GM18873 (cell line): ENCODE data around the gene SLC34A1.
"Not testable (repeated sequence)": the region's sequence is repeated elsewhere in the genome, so short reads cannot be mapped to it uniquely, and the experiment has no call there.

Experiments
- ATAC-seq: cut with Tn5 transposase; IDR thresholded peaks from one replicate; pipeline ENCODE4 v1.9.1; 2021; ENCODE audit warnings: mild to moderate bottlenecking, moderate library complexity, moderate number of reproducible peaks; ENCODE audit not compliant: unreplicated experiment, low FRiP score

SLC34A1 gene

GRCh38 chr5:177405312-177405711 is 21.1 kb downstream of the SLC34A1 start:
- ATAC-seq = no peak

- ATAC-seq = no peak
Measured at GRCh38 chr5:177405805-177406204, 21.6 kb downstream of the SLC34A1 start.

GRCh38 chr5:177409043-177409801 is 25.0 kb downstream of the SLC34A1 start, which contains the start of gene F12:
TSS of gene F12 (minus strand) at chr5:177409564. CDS start at chr5:177409527, 37 bp downstream.
- no peak for ATAC-seq

- ATAC-seq = no peak
Measured at GRCh38 chr5:177410575-177410974, 26.3 kb downstream of the SLC34A1 start.

GRCh38 chr5:177412603-177413233 is 28.5 kb downstream of the SLC34A1 start:
- ATAC-seq = no peak

- no peak for ATAC-seq
Measured at GRCh38 chr5:177414481-177414880, 30.2 kb downstream of the SLC34A1 start.

- ATAC-seq = not testable (repeated sequence)
Measured at GRCh38 chr5:177417081-177417480, 32.8 kb downstream of the SLC34A1 start.

- no peak for ATAC-seq
Measured at GRCh38 chr5:177419046-177419445, 34.8 kb downstream of the SLC34A1 start.

- ATAC-seq = not testable (repeated sequence)
Measured at GRCh38 chr5:177420472-177420871, 36.2 kb downstream of the SLC34A1 start.

GRCh38 chr5:177421062-177421798 is 37.0 kb downstream of the SLC34A1 start:
- no peak for ATAC-seq

GRCh38 chr5:177423671-177424070 is 39.4 kb downstream of the SLC34A1 start:
- no peak for ATAC-seq

- ATAC-seq = no peak
Measured at GRCh38 chr5:177425196-177425800, 41.1 kb downstream of the SLC34A1 start.

GRCh38 chr5:177425801-177426565 is 41.7 kb downstream of the SLC34A1 start:
- ATAC-seq = peak; percentile 85

- peak; percentile 1 for ATAC-seq
Measured at GRCh38 chr5:177426566-177427210, 42.5 kb downstream of the SLC34A1 start, which contains the start of gene GRK6. TSS of gene GRK6 (plus strand) at chr5:177426676. CDS start at chr5:177426846, 170 bp downstream.

- ATAC-seq = no peak
Measured at GRCh38 chr5:177427211-177427822, 43.1 kb downstream of the SLC34A1 start.

GRCh38 chr5:177427919-177428573 is 43.8 kb downstream of the SLC34A1 start:
- ATAC-seq = no peak

- ATAC-seq = no peak
Measured at GRCh38 chr5:177428574-177429217, 44.5 kb downstream of the SLC34A1 start.
